Left ventricle myocardium superior (tissue), 1 donor: Measurements from ENCODE around the gene CNOT6L. TPM values are rescaled to one million over a fixed set of nuclear protein-coding genes. Genes with fewer than 3 reads are reported as not detected.
"Not testable (repeated sequence)": the region's sequence is repeated elsewhere in the genome, so short reads cannot be mapped to it uniquely, and the experiment has no call there.

Experiments used
- ATAC-seq: fragments of 200-7000 bp; cut with Tn5 transposase; one replicate; pipeline ENCODE4 v1.9.1; 2020; ENCODE audit warnings: mild to moderate bottlenecking, moderate library complexity
- DNase-seq: peaks from one replicate; pipeline ENCODE4 v3.0.0-alpha.2; 2020
- intact Hi-C: fragments of 100-400 bp; cut with micrococcal nuclease; formaldehyde crosslinking; loops from one replicate; pipeline ENCODE4 v1.11.0; 2022
- long read RNA-seq: library from polyadenylated mRNA; unstranded; transcript quantifications from one replicate; pipeline ENCODE4 v2.0.0, GENCODE V29; 2021
- total RNA-seq: library from RNA; stranded (reverse); fragmentation: NEBNext Ultra II Directional; extraction: Animal tissue kit (Norgen Biotek cat#: 25700); gene quantifications from one replicate; pipeline ENCODE4 v1.2.1, GENCODE V29; 2021
- donor health status: DM: no; HTN: yes; CAD: no; lungs with severe emphysema.

The CNOT6L gene
- total RNA-seq = 24.0 TPM
- long read RNA-seq, full-length matches to known transcripts = 3 of 9 reads
- long read RNA-seq, partial matches to known transcripts = 3 of 9 reads
- long read RNA-seq, other reads (novel, unspliced or antisense) = 3 of 9 reads

DNA sequence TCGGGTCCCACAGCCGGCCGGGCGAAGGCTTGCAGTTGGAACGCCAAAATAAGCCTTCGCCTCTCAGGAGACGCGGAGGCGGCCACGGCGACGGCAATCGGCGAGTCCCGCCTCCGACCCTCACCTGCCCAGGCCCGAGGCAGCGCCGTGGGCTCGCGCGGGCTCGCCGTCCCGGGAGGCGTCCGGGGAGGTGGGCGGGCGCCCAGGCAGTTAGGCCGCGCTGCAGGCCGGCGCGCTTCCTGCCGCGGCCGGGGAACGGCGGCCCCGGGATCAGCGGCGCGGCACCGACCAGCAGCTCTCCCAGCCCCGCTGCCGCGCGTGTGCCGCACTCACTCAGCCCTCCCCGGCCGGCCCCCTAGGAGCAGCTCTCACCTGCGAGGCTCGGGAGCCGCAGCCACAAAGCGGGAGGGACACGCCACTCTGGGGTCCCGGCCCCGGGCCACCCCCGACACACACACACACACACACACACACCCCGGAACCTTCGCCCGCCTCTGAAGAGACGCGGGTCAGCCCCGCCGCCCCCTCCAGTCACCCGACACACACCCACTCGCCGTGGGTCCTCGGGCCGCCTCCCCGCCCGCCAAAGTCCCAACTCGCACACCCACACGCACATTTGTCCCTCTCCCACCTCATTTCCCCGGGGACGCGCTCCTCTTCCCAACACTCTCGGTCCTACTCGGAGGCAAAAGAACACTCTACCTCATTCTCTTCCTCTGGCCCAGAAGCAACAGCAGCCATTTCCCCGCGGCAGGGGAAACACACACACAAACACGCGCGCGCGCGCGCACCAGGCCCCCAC lies at the start of gene CNOT6L:
Gene CNOT6L (minus strand): TSS at position 767 of the 802 bp plus-strand sequence. CDS start 60 bp downstream, at position 707.
- DNase-seq (peak; percentile 89), ATAC-seq (peak; percentile 78)
- intact Hi-C loops = no loop called here

DNA sequence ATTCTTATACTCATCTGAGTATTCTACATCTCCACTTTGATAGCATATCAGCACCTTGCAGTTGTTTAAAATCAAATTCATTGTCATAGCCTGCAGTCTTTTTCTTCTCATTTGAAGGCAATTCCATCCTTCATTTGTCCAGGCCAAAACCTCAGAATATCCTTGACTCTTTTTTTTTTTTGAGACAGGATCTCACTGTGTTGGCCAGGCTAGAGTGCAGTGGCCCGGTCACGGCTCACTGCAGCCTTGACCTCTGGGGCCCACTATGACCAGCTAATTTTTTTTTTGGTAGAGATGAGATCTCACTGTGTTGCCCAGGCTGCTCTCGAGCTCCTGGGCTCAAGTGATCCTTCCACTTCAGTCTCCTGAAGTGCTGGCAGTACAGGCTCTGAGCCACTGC lies 46.1 kb upstream of the CNOT6L start:
- no peak for DNase-seq
- intact Hi-C loops = no loop called here
- ATAC-seq = no peak

DNA sequence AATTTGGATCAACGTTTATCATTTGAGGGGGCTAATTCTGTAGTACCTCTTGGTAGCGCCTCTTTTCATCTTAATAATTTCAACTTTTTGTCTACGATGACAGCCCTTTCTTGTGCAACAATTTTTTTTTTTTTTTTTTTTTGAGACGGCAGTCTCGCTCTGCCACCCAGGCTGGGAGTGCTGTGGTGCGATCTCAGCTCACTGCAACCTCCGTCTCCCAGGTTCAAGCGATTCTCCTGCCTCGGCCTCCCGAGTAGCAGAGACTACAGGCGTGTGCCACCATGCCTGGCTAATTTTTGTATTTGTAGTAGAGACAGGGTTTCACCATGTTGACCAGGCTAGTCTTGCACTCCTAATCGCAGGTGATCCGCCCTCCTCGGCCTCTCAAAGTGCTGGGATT lies 44.2 kb upstream of the CNOT6L start:
- ATAC-seq, intact Hi-C loops: not testable (repeated sequence)
- DNase-seq = peak; percentile 33

DNA sequence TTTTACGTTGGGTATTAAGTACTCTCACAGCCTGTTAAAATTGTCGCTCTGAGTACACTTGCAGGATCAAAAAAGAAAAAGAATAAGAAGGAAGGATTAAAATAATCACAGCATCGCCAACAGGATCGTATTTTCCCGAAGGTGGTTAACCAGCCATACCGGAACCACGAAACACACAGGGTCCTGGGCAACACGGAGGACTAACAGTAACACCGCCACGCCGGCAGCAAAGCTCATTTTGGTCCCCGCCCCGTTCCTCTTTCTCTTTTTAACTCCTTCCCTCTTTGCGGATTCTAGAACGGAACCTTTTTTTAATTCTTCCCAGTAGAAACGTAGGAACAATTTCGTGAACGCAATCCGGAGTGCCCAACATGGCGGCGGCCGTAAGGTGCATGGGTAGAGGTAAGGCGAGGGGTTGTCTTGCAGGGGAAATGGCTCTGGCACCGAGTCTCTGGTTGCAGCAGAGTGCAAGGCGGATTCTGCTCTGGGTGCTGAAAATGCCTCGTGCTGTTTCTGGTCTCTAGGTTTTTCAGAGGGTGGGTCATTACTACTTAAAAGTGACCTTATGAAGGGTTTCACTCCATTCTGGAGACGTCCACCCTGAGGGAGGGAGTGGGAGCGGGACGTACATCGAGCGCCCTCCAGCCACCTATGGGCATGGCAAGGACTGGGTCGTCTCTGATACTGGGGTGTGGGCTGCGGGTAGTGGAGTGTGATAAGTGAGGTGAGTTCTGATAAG lies 43.5 kb upstream of the CNOT6L start, which contains the start of gene MRPL1:
Gene MRPL1 (plus strand): TSS at position 353 of the 739 bp plus-strand sequence. CDS start 19 bp downstream, at position 372.
- intact Hi-C loops = no loop called here
- ATAC-seq = peak; percentile 98

DNA sequence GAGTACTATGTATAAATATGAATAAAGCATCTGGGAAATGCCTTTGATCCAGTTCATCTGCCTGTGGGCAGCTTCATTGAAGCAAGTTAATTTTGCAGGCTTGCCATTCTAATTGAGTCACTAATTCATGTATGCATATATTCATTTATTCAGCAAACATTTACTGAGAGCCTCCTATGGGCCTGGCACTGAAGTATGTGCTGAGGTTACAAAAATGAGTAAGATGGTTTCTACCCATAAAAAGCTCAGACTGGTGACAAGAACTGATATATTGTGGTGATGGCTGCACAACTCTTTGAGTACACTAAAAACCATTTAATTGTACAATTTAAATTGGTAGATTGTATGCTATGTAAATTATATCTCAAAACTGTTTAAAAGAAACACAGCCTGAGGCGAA lies 42.3 kb upstream of the CNOT6L start:
- DNase-seq = no peak
- ATAC-seq = no peak
- intact Hi-C loops = no loop called here

More for the DNA sequence above, 43.5 kb upstream of the CNOT6L start, which contains the start of gene MRPL1:
- DNase-seq = peak; percentile 88

DNA sequence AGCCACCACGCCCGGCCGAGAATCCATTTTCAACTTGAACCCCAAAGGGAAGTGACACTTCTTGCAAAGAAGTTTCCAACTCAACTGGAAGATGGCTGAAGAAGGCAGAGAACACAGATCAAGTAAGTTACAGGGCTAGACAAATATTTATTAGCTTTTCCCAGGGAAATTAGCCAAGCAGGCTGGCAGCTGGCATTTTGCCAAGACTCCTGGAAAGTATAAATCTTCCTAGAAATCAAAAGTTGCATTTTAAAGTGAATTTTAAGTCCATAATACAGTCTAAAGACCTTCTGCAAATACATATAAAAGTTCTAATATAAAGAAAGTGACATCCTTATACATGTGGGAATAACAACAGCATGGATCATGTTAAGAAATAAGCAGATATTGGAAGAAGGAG lies 40.1 kb upstream of the CNOT6L start:
- DNase-seq = no peak
- no peak for ATAC-seq
- intact Hi-C loops = no loop called here

DNA sequence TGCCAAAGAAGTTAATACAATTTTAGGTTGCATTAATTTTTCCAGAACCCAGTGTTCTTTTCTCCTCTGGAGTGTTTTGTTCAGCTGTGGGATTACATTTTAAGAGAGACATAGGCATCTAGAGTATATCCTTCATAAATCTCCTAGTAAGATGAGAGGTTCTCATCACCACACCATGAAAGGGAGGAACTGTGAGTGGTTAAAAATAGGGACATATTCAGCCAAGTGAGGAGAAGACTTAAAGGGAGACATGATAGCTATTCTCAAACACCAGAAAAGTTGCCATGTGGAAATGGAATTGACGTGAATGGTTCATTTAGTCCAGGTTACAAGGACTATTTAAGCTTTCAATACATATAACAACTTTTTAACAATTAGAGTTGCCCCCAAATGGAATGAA lies 37.0 kb upstream of the CNOT6L start:
- intact Hi-C loops = no loop called here
- ATAC-seq = no peak
- no peak for DNase-seq

DNA sequence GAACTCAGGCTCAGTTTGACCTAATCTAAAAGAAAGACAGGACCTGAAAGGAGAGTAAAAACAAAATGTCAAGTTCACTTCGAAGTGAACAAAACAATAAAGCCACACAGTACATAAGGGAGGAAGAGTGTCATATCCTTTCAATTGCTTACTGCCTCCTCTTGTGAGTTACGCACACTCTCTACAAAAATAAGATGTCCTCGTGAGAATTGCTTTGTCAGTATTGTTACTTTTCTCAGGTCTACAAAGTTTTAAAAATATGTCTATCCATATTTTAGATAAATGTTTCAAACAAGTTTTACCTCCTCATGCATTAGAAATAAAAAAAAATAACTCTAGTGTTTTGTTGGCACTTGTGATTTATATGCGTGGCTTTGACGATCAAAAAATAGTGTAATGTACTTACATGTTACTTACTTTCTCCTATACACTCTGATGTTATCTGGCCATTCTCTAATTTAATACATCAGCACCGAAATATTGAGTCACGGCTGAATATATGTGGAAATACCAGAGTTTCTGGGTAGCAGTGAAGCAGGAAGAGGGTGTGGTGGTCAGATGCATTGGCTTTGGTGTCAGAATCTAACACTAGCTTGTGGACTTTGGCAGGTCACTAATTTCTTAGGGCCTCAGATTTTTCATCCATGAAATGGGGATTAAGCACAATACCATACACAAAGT lies 35.4 kb upstream of the CNOT6L start:
- no peak for DNase-seq
- peak; percentile 59 for ATAC-seq
- intact Hi-C loops = no loop called here

DNA sequence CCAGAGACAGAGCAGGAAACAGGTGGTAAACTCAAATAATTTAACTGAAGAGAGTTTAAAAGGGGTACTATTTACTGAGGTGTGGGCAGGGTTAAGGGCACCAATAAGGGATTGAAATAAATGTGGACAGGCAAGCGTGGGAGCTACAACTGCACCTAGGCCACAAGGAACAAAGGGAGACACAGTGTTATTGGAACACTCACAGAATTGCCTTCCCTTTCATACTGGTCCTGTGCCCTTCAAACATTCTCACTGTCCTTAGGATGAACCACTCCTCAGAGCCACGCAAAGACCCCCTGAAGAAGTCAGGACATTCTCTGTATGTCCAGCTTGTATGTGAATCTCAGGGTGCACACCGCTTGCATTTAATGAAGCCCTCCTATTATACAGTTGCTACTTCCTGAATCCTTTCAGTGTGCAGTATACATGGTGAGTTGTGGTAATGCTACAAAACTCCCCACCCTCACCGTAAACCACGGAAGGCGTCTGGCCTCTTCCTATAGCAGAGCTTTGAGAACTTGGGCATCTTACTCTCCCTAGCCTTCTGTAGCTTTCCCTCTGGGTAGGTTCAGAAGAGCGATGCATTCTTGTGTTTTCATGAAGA lies 33.8 kb upstream of the CNOT6L start:
- DNase-seq = no peak
- no peak for ATAC-seq

DNA sequence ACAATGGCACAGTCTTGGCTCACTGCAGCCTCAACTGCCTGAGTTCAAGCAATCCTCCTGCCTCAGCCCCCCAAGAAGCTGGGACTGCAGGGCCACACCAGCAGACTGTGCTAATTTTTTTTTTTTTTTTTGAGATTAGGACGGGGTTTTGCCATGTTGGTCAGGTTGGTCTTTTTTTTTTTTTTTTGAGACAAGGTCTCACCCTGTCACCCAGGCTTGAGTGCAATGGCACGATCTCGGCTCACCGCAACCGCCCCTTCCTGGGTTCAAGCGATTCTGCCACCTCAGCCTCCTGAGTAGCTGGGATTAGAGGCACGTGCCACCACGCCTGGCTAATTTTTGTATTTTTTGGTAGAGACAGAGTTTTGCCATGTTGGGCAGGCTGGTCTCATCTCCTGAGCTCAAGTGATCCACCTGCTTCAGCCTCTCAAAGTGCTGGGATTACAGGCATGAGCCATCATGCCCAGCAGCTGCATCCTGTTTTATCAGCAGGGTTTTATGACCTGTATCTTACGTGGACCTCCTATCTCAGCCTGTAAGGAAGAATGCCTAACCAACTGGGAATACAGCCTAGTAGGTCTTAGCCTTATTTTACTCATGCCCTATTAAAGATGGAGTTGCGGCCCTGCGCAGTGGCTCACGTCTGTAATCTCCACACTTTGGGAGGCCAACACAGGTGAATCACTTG lies 30.3 kb upstream of the CNOT6L start:
- intact Hi-C loops = no loop called here
- no peak for ATAC-seq

More for the DNA sequence above, 33.8 kb upstream of the CNOT6L start:
- intact Hi-C loops = no loop called here

DNA sequence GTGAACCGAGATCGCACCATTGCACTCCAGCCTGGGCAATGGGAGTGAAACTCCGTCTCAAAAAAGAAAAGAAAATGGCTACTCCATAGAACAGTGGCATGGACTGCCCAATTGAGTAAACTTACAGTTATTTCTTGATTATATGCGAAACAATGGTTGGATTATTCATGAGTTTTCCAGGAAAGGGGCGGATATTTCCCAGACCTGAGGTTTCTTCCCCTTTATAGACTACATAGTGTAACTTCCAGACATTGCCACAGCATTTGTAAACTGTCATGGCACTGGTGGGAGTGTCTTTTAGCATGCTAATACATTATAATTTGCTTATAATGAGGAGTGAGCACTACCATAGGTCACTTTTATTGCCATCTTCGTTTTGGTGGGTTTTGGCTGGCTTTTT lies 29.3 kb upstream of the CNOT6L start:
- ATAC-seq = no peak
- intact Hi-C loops = no loop called here
- no peak for DNase-seq

More for the DNA sequence above, 30.3 kb upstream of the CNOT6L start:
- DNase-seq = no peak

DNA sequence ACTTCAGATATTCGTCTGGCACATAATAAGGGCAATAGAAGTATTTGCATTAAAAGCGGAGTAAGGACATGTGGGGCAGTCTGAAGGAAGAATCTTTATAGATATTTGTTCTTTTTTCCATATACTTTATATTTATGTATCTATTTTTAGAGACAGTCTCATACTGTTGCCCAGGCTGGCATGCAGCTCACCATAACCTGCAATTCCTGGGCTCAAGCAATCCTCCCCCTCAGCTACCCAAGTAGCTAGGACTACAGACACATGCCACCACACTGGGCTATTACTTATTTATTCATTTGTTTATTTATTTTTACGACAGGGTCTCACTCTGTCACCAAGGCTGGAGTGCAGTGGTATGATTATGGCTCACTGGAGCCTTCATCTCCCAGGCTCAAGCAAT lies 26.8 kb upstream of the CNOT6L start:
- ATAC-seq (peak; percentile 23), DNase-seq (no peak)
- intact Hi-C loops = no loop called here

DNA sequence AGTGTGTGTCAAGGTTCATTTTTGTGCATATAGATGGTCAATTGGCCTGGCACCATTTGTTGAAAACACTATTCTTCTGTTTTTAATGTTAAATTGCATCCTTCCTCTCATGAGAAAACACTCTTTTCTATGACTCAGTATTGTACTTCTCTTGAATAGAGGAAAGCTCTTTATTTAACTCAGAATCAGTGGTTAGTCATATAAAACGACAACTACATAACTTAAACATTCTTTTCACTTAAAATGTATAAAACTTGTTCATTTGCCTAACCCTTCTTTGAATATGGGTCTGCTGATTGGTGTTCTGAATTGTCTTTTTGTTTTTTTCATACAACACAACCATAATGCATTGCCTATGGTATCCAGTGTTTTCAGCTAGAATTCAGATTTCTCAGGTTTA lies 26.2 kb upstream of the CNOT6L start:
- intact Hi-C loops = no loop called here
- ATAC-seq (no peak), DNase-seq (no peak)

DNA sequence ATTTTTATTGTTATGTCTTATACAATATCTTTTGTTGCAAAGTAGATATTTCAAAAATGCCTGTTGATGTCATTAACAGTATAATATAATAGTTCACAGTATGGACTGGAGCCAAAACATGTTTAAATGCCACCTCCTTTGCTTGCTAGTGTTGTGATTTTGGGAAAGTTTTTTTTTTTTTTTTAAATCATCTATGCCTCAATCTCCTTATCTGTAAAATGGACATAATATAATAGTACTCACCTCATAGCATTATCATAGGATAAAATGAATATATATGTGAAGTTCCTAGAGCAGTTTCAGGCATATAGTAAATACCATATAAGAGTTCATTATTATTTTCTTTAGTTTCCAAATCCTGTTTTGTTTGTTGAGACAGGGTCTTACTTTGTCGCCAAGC lies 25.2 kb upstream of the CNOT6L start:
- no peak for ATAC-seq
- intact Hi-C loops = no loop called here
- no peak for DNase-seq

DNA sequence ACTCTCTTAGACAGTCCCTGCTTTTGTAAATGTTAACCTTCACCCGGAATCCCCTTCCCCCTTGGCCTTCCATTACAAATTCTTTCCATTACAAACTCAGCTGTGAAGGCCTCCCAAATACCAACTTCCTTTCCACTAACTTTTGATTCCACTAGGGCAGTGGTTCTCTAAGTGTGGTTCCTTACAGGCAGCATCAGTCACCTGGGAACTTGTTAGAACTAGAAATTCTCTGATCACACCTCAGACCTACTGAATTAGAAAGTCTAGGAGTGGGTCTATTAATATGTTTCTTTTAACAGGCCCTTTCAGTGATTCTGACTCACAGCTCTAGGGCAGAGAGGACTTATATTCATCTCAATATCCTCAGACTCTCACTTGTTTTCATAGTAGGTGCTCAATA lies 24.5 kb upstream of the CNOT6L start:
- intact Hi-C loops = no loop called here
- no peak for ATAC-seq

DNA sequence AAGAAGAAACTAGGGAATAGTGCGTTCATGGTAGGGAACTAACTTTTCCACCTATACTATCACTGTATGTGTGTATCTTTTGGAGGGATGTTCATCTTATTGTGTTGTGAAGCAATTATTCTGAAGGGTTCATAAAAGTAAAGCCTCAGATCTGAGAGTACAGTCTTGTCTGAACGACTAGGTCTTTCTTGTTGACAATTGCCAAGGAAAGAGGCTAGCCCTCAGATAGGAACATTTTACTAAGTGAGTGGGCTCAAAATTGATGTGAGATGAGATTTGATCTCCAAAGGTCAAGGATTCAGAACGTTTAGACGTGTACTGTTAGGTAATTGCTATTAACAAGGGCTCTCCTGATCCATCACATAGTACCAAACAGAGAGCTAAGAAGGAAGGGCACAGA lies 15.2 kb upstream of the CNOT6L start:
- ATAC-seq (no peak), DNase-seq (no peak)
- intact Hi-C loops = no loop called here

More for the DNA sequence above, 24.5 kb upstream of the CNOT6L start:
- DNase-seq = no peak

DNA sequence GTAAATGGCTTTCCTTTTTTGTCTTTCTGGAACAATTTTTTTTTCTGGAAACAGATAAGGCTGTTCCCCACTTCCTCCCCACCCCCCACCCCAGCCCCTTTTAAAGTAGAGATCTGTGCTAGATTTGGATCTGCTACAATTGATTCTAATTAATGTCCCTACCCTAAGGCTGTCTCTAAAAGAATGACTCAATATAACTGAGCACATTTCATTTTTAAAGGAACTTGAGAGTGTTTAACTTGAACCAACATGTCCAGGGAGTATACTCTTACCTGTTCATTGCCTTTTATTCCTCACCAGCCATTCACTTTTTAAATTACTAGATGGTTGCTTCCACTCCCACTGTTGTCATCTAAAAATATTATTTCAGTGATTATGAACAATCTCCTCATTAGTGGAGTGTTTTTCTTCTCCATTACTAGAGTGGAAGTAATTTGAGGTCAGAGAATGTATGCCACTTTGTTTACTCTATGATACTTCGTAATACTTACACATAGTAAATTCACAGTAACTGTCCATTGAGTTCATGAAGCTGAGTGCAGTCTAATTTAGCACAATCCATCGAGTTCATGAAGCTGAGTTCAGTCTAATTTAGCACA lies 14.1 kb upstream of the CNOT6L start:
- ATAC-seq (no peak), DNase-seq (no peak)

DNA sequence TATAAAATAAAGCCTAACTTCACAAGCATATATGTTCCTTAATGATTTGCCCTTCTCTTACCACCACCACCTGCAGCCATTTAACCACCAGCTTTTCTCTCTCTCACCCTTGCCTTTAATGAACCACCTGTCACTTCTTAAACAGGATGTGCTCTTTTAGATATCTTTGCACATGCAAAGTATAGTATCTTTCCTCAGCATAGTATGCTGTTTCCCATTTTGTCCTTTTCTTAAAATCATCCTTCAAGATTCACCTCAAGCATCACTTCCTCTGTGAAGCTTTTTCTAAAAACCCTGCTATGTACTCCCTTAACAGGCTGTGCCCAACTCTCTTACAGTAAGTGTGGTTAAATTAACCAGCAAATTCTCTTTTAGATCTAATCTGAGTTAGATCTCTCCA lies 8.2 kb upstream of the CNOT6L start:
- no peak for DNase-seq
- intact Hi-C loops = no loop called here

More for the DNA sequence above, 14.1 kb upstream of the CNOT6L start:
- intact Hi-C loops = no loop called here

More for the DNA sequence above, 8.2 kb upstream of the CNOT6L start:
- ATAC-seq = no peak
